K562 (cell line): ENCODE results near the gene NUB1. TPM values are rescaled to one million over a fixed set of nuclear protein-coding genes. Genes with fewer than 3 reads are reported as not detected.
A peak's percentile ranks its signal among the peaks of the same experiment; 100 is the strongest.

Experiments used
- ATAC-seq: fragments of 200-7000 bp; cut with Tn5 transposase; 3 replicates; pipeline ENCODE4 v1.9.1; 2020; ENCODE audit warnings: moderate library complexity
- BruUV-seq: library from RNA; stranded (reverse); fragments of 400-500 nt; replicated peaks from 2 replicates; lab custom pipeline; 2021; lab: Mats Ljungman, UMichigan
- CTCF ChIA-PET: fragments of 300-600 bp; formaldehyde crosslinking; extraction: SDS; loops from one replicate; lab custom pipeline; 2021; ENCODE audit warnings: low intra/inter-chr PET ratio; lab: Yijun Ruan, JAX
- POLR2A ChIA-PET: fragments of 300-600, 350-650 bp; sonication (Branson Sonifier 250); formaldehyde crosslinking; extraction: SDS; loops from one replicate; lab custom pipeline; 2021; ENCODE audit warnings: antibody characterized with exemption, inconsistent platforms; lab: Yijun Ruan, JAX
- DNase-seq, 4 experiments: peaks; one replicate each; pipeline versions ENCODE4 v3.0.0 to v3.0.0-alpha.2; 2011 to 2018; ENCODE audit warnings: low spot score in 3 of 4, mixed read lengths in 3 of 4; ENCODE audit errors: extremely low read depth in 1 of 4
- FAIRE-seq: peaks from 2 replicates; lab custom pipeline; 2011; peaks lifted over from hg19 to GRCh38; lab: Jason Lieb, UNC
- H2AFZ ChIP-seq: 2 replicates; pipeline ENCODE4 v1.6.0; 2011; ENCODE audit warnings: low read depth, low read length, control low read depth, inconsistent platforms
- H3K27ac ChIP-seq: fragments of 200-600 bp; 3 replicates; pipeline ENCODE4 v1.8.0; 2011; ENCODE audit warnings: low read depth, mild to moderate bottlenecking, control low read depth, inconsistent platforms, low read length, moderate library complexity, mixed read lengths; ENCODE audit errors: extremely low read depth
- H3K27me3 ChIP-seq, 2 experiments: fragments of 300-600 bp in 1 of 2; 2 replicates in 1 of 2; 3 replicates in 1 of 2; pipeline versions ENCODE4 v1.6.0 to v1.8.0; 2011; ENCODE audit warnings: inconsistent platforms in 2 of 2, low read length in 2 of 2, mild to moderate bottlenecking in 1 of 2, mixed read lengths in 1 of 2, moderate library complexity in 1 of 2; ENCODE audit not compliant: control insufficient read depth in 2 of 2, insufficient read depth in 2 of 2
- H3K36me3 ChIP-seq: fragments of 300-600 bp; 3 replicates; pipeline ENCODE4 v1.8.0; 2011; ENCODE audit warnings: mild to moderate bottlenecking, low read length, inconsistent platforms; ENCODE audit not compliant: control insufficient read depth, insufficient read depth
- H3K4me1 ChIP-seq, 2 experiments: fragments of 200-600 bp in 1 of 2; replicated peaks in 1 of 2; 2 replicates in 1 of 2; 3 replicates in 1 of 2; pipeline versions ENCODE4 v1.5.1 to v1.8.0; 2011; ENCODE audit warnings: inconsistent platforms in 2 of 2, low read length in 2 of 2, mild to moderate bottlenecking in 1 of 2, mixed read lengths in 1 of 2, moderate library complexity in 1 of 2; ENCODE audit not compliant: control insufficient read depth in 2 of 2, insufficient read depth in 2 of 2
- H3K4me2 ChIP-seq: 2 replicates; pipeline ENCODE4 v1.6.1; 2011; ENCODE audit warnings: low read length, control low read depth, inconsistent platforms, mixed read lengths; ENCODE audit not compliant: insufficient read depth
- H3K4me3 ChIP-seq: fragments of 200-600 bp; sonication (generic), shearing (Covaris generic); 2 replicates; pipeline ENCODE4 v1.5.1; 2016; ENCODE audit warnings: control low read depth, inconsistent platforms
- H3K79me2 ChIP-seq: fragments of 200-600 bp; 3 replicates; pipeline ENCODE4 v1.8.0; 2011; ENCODE audit warnings: low read length, inconsistent platforms; ENCODE audit not compliant: control insufficient read depth, insufficient read depth
- H3K9ac ChIP-seq, 2 experiments: 2 replicates each; pipeline versions ENCODE4 v1.6.0 to v1.6.1; 2011; ENCODE audit warnings: low read depth in 2 of 2, low read length in 2 of 2, control low read depth in 1 of 2, inconsistent platforms in 1 of 2, mild to moderate bottlenecking in 1 of 2, mixed read lengths in 1 of 2; ENCODE audit not compliant: insufficient read depth in 1 of 2
- H3K9me1 ChIP-seq: one replicate; pipeline ENCODE4 v1.6.0; 2011; ENCODE audit warnings: inconsistent platforms, mild to moderate bottlenecking, low read length, moderate library complexity; ENCODE audit not compliant: control insufficient read depth, insufficient read depth
- H3K9me3 ChIP-seq: replicated peaks from 2 replicates; pipeline ENCODE4 v1.5.1; 2011; ENCODE audit warnings: low read depth, low read length, inconsistent platforms; ENCODE audit not compliant: control insufficient read depth, insufficient read depth
- H4K20me1 ChIP-seq: replicated peaks from 2 replicates; pipeline ENCODE4 v1.6.1; 2011; ENCODE audit warnings: low read length, inconsistent platforms, mixed read lengths; ENCODE audit not compliant: control insufficient read depth, insufficient read depth
- GMEB1 ChIP-seq: fragments of 250-450 bp; sonication (Bioruptor Pico); IDR thresholded peaks from 2 replicates; pipeline ENCODE4 v1.4.0; 2020; ENCODE audit warnings: mild to moderate bottlenecking
- ZC3H8 ChIP-seq: fragments of 450-650 bp; IDR thresholded peaks from 2 replicates; pipeline ENCODE4 v1.6.1; 2017
- WGBS: fragments of 100-300 bp; shearing (Covaris generic); methylation state at CpG from one replicate; pipeline ENCODE4 v1.1.6; 2016; ENCODE audit warnings: low coverage, mixed read lengths; ENCODE audit not compliant: insufficient coverage; ENCODE audit errors: missing lambda C conversion rate; 5-methylcytosine and 5-hydroxymethylcytosine counted together
- in situ Hi-C: fragments of 300-500 bp; cut with MboI; formaldehyde crosslinking; loops from 4 replicates; pipeline ENCODE4 v1.15.0; 2018; ENCODE audit warnings: inconsistent platforms, mixed read lengths
- intact Hi-C: fragments of 100-400 bp; cut with micrococcal nuclease; formaldehyde crosslinking; loops from 2 replicates; pipeline ENCODE4 v1.14.2; 2022
- polyA plus RNA-seq, 8 experiments: library from polyadenylated mRNA; depleted of rRNA in 4 of 8; stranded (reverse) in 5 of 8; unstranded in 3 of 8; fragments of >200 nt; fragmentation: Nextera tagmentation in 2 of 8; fragmentation: Illumina TruSeq in 1 of 8; extraction: Ambion mirVana in 2 of 8; extraction: Trizol in 1 of 8; gene quantifications; 2 replicates each; pipeline versions ENCODE4 v1.2.1 to v1.2.3, GENCODE V29; 2011 to 2014; ENCODE audit warnings: inconsistent platforms in 1 of 8, missing spikeins in 1 of 8
- total RNA-seq, 7 experiments: library from RNA; depleted of rRNA in 6 of 7; stranded (reverse); fragments of >200 nt in 6 of 7; fragmentation: Illumina TruSeq in 2 of 7; extraction: Trizol in 2 of 7; gene quantifications; 2 replicates each; pipeline versions ENCODE4 v1.2.1 to v1.2.3, GENCODE V29; 2011 to 2021; ENCODE audit warnings: low replicate concordance in 1 of 7
- TF ChIP-seq, protein P1 (sequence below): fragments of 450-650 bp; IDR thresholded peaks from 2 replicates; pipeline ENCODE4 v1.6.1; 2017; ENCODE audit warnings: antibody characterized with exemption

NUB1 gene
- total and polyA plus RNA-seq, 9 of the 15 experiments (the other 6 are each of a cell fraction or from before 2014, with no cell fraction given), result 43.2 to 159 (median 85.2) TPM

- TF ChIP-seq, protein P1, sequence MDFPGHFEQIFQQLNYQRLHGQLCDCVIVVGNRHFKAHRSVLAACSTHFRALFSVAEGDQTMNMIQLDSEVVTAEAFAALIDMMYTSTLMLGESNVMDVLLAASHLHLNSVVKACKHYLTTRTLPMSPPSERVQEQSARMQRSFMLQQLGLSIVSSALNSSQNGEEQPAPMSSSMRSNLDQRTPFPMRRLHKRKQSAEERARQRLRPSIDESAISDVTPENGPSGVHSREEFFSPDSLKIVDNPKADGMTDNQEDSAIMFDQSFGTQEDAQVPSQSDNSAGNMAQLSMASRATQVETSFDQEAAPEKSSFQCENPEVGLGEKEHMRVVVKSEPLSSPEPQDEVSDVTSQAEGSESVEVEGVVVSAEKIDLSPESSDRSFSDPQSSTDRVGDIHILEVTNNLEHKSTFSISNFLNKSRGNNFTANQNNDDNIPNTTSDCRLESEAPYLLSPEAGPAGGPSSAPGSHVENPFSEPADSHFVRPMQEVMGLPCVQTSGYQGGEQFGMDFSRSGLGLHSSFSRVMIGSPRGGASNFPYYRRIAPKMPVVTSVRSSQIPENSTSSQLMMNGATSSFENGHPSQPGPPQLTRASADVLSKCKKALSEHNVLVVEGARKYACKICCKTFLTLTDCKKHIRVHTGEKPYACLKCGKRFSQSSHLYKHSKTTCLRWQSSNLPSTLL, result no peak
- TF ChIP-seq ZC3H8, result no peak
- TF ChIP-seq GMEB1 (CRISPR knock-in tag), result no peak
- in situ Hi-C loops, result no loop called here
- BruUV-seq, result no TSS peak
- Histone ChIP-seq H3K4me1 (peaks cover 2 to 57% of the 10 kb centered on the region in 2 experiments; a peak in 2 of 5 replicates), H2AFZ (no peak overlapping the region), H3K4me2 (no peak overlapping the region), H3K79me2 (no peaks in the 10 kb centered on the region), H3K4me3 (no peak overlapping the region), H3K9me1 (no peaks in the 10 kb centered on the region), H3K36me3 (no peaks in the 10 kb centered on the region), H4K20me1 (0 out of 2 replicates have a peak, but pooled peaks cover 5% of the 10 kb centered on the region), H3K9me3 (no peaks in the 10 kb centered on the region), H3K27me3 (peaks cover 15 to 83% of the 10 kb centered on the region in 2 experiments; a peak in 4 of 5 replicates), H3K27ac (no peak overlapping the region), H3K9ac (peak overlapping the region in 1 of 2 experiments; percentile 78; a peak in 2 of 4 replicates)
- ATAC-seq, result no peak; the same call in 1 of the 3 replicates
- WGBS, result 44% methylated on average over 26 of the region's 26 CpGs
- no peak for DNase-seq
- CTCF ChIA-PET, result no interaction called here
- no peak for FAIRE-seq
- POLR2A ChIA-PET, result no interaction called here
- intact Hi-C loops, result no loop called here
Observed at GRCh38 chr7:151385626-151386300, 44.2 kb downstream of the NUB1 start.
